Gastrocnemius medialis (tissue), 4 donors: ENCODE results near the gene FAM181A.

Source experiments
- CTCF ChIP-seq, 5 experiments: fragments of 450-650 bp in 3 of 5; fragments of 200-600 bp in 2 of 5; sonication (generic) in 2 of 5; IDR thresholded peaks in 4 of 5; conservative IDR thresholded peaks in 1 of 5; 1 replicate in 4 of 5; 2 replicates in 1 of 5; pipeline ENCODE4 v1.5.1; 2016 to 2019; ENCODE audit warnings: antibody characterized with exemption in 5 of 5, mild to moderate bottlenecking in 3 of 5, moderate library complexity in 3 of 5
- POLR2A ChIP-seq, 2 donors: fragments of 450-650 bp; IDR thresholded peaks; one replicate each; pipeline ENCODE4 v1.6.1; 2017; ENCODE audit warnings: antibody characterized with exemption in 2 of 2, mild to moderate bottlenecking in 2 of 2, moderate library complexity in 2 of 2

GRCh38 chr14:93967637-93968250, 40.6 kb downstream of the FAM181A start:
- TF ChIP-seq POLR2A (IDR thresholded peaks at IDR 0.05): peak in 1 of 2 donors; percentile 7
- no peak for TF ChIP-seq CTCF (IDR thresholded peaks at IDR 0.05 in 4 of 5, conservative IDR thresholded peaks at IDR 0.05 in 1 of 5)
